Urinary bladder (tissue), 4 donors: ENCODE data around the gene COG4. TPM values are rescaled to one million over a fixed set of nuclear protein-coding genes. Genes with fewer than 3 reads are reported as not detected.
"Not testable (repeated sequence)": the region's sequence is repeated elsewhere in the genome, so short reads cannot be mapped to it uniquely, and the experiment has no call there.

Source experiments
- DNase-seq: peaks from one replicate; pipeline ENCODE4 v3.0.0-alpha.2; 2015; ENCODE audit errors: extremely low spot score
- H3K27ac ChIP-seq: one replicate; pipeline ENCODE4 v1.5.1; 2013; ENCODE audit warnings: low read depth, mild to moderate bottlenecking, moderate library complexity
- H3K36me3 ChIP-seq: one replicate; pipeline ENCODE4 v1.6.1; 2013; ENCODE audit warnings: mild to moderate bottlenecking, moderate library complexity; ENCODE audit not compliant: insufficient read depth
- H3K4me1 ChIP-seq: one replicate; pipeline ENCODE4 v1.6.1; 2013; ENCODE audit warnings: mild to moderate bottlenecking, moderate library complexity; ENCODE audit not compliant: insufficient read depth
- H3K4me3 ChIP-seq: one replicate; pipeline ENCODE4 v1.5.1; 2013; ENCODE audit warnings: low read depth, low read length
- WGBS: extraction: QIAGEN DNeasy Blood & Tissue Kit; methylation state at CpG from one replicate; pipeline ENCODE4 v1.1.7; 2013; 5-methylcytosine and 5-hydroxymethylcytosine counted together
- polyA plus RNA-seq: library from polyadenylated mRNA; stranded (reverse); fragments of 200-250 nt; gene quantifications from one replicate; pipeline ENCODE4 v1.2.3, GENCODE V29; 2013
- total RNA-seq: library from RNA; depleted of rRNA; stranded (reverse); fragments of >200 nt; gene quantifications from one replicate; pipeline ENCODE4 v1.2.3, GENCODE V29; 2014
- donor health status: healthy with polysubstance abuse.
- donor health status: healthy.

COG4 gene
- total and polyA plus RNA-seq, 2 donors = 34.6 to 47.8 TPM

DNA sequence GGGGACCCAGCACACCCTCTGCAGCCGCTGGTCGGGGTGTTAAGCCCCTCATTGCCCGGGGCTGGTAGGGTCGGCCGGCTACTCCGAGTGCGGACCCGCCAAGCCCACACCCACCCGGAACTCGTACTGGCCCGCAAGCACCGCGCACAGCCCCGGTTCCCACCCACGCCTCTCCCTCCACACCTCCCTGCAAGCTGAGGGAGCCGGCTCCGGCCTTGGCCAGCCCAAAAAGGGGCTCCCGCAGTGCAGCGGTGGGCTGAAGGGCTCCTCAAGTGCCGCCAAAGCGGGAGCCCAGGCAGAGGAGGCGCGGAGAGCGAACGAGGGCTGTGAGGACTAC, 72.4 kb downstream of the COG4 start:
- not testable (repeated sequence) for H3K4me3 ChIP-seq, H3K36me3 ChIP-seq, H3K4me1 ChIP-seq, DNase-seq, H3K27ac ChIP-seq
- 39% methylated on average over 25 of the region's 25 CpGs for WGBS

DNA sequence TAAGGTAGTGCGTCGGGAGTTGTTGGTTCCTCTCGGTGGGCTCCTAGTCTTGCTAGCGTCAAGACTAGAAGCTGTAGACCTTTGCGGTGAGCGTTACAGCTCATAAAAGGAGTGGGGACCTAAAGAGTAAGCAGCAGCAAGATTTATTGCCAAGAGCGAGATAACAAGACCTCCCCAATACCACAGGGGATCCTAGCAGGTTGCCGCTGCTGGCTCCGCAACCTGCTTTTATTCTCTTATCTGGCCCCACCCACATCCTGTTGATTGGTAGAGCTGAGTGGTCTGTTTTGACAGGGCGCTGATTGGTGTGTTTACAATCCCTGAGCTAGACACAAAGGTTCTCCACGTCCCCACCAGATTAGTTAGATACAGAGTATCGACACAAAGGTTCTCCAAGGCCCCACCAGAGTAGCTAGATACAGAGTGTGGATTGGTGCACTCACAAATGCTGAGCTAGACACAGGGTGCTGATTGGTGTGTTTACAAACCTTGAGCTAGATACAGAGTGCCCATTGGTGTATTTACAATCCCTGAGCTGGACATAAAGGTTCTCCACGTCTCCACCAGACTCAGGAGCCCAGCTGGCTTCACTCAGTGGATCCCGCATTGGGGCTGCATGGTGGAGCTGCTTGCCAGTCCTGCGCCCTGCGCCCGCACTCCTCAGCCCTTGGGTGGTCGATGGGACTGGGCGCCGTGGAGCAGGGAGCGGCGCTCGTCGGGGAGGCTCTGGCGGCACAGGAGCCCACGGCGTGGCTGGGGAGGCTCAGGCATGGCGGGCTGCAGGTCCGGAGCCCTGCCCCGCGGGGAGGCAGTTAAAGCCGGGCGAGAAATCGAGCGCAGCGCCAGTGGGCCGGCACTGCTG, 73.0 kb downstream of the COG4 start:
- H3K36me3 ChIP-seq, H3K27ac ChIP-seq, H3K4me1 ChIP-seq, DNase-seq, H3K4me3 ChIP-seq: not testable (repeated sequence)
- 60% methylated on average over 37 of the region's 37 CpGs for WGBS

DNA sequence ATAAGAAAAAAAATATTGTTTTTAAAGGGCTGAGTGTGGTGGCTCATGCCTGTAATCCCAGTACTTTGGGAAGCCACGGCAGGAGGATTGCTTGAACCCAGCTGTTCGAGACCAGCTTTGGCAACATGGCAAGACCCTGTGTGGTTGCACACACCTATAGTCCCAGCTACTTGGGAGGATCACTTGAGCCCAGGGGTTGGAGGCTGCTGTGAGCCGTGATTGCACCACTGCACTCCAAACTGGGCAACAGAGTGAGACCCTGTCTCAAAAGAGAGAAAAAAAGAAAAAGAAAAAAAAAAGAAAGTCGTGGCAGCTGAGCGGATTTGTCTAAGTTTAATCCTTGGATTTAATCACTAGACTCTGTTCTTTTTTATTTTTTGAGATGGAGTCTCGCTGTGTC, 75.3 kb downstream of the COG4 start:
- WGBS = 78% methylated on average over 6 of the region's 6 CpGs
- H3K36me3 ChIP-seq = no peaks in the 10 kb centered on the region

DNA sequence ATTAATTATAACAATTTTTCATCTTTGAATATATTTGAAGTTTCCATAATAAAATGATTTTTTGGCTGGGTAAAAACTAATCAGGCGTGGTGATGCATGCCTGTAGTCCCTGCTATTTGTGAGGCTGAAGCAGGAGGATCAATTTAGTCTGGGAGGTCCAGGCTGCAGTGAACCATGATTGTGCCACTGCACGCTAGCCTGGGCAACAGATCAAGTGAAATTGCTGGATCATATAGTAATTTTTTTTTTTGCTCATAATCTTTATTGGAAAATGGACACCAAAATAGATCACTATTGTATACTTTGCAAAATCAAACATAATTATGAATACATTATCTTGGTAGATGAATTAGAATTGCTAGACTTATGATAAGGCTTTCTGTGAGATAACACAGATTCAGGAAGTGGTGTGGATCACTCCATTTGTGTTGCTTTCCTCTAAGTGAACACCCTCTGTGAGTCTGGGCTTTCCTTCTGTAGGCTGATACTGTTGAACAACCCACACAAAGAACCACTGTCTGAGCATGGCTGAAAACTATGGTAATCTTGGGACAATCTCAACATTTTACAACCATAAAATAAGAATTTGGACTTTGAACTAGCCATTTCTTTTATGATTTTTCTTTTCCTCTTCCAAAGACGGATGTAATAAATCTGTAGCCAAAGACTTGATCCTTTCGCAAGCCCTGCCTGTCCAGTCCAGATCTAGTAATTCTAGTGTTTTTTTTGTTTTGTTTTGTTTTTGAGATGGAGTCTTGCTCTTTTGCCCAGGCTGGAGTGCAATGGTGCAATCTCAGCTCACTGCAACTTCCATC, 78.9 kb downstream of the COG4 start:
- no peaks in the 10 kb centered on the region for H3K4me1 ChIP-seq
- WGBS = 58% methylated on average over 4 of the region's 4 CpGs
- no peak overlapping the region for H3K27ac ChIP-seq
- DNase-seq = no peak
- no peaks in the 10 kb centered on the region for H3K36me3 ChIP-seq
- no peak overlapping the region for H3K4me3 ChIP-seq

More for the DNA sequence above, 75.3 kb downstream of the COG4 start:
- no peak for DNase-seq
- Histone ChIP-seq H3K4me3 (no peak overlapping the region), H3K27ac (no peak overlapping the region), H3K4me1 (no peaks in the 10 kb centered on the region)

DNA sequence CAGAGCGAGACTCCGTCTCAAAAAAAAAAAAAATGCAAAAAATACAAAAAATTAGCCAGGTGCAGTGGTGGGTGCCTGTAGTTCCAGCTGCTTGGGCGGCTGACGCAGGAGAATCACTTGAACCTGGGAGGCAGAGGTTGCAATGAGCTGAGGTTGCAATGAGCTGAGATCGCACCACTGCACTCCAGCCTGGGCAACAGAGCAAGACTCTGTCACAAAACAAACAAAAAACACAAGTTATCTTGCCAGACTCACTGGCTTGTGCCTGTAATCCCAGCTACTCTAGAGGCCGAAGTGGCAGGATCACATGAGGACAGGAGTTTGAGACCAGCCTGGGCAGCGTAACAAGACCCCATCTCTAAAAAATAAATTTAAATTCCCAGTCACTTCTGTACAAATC, 81.0 kb downstream of the COG4 start:
- no peak overlapping the region for H3K4me3 ChIP-seq
- H3K36me3 ChIP-seq = no peaks in the 10 kb centered on the region
- no peak for DNase-seq
- no peaks in the 10 kb centered on the region for H3K4me1 ChIP-seq
- WGBS = 92% methylated on average over 7 of the region's 7 CpGs
- no peak overlapping the region for H3K27ac ChIP-seq

DNA sequence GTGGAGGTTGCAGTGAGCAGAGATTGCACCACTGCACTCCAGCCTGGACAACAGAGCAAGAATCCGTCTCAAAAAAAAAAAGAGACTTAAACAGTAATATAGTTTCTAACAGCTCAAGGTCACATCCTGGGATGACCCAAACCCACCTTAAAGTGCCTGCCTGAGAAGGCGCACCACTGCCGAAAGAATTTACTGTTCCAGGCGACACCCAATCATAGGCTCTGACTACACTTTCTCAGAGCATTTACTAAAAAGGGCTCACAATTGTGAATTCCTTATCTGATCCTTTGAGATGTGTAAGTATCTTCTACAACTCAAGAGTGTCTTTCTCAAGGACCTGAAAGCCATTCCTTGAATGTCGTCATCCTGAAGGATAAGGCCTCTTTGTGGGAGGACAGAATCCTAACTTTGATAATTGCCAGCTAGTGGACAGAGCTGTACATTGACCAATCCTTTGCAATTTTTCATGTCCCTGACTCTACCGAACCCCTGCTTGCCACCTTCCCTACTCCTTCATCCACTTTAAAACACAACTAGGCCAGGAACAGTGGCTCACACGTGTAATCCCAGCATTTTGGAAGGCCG, 81.9 kb downstream of the COG4 start:
- Histone ChIP-seq H3K36me3 (no peaks in the 10 kb centered on the region), H3K27ac (no peak overlapping the region), H3K4me1 (no peaks in the 10 kb centered on the region), H3K4me3 (no peak overlapping the region)
- DNase-seq = no peak
- 90% methylated on average over 8 of the region's 8 CpGs for WGBS

DNA sequence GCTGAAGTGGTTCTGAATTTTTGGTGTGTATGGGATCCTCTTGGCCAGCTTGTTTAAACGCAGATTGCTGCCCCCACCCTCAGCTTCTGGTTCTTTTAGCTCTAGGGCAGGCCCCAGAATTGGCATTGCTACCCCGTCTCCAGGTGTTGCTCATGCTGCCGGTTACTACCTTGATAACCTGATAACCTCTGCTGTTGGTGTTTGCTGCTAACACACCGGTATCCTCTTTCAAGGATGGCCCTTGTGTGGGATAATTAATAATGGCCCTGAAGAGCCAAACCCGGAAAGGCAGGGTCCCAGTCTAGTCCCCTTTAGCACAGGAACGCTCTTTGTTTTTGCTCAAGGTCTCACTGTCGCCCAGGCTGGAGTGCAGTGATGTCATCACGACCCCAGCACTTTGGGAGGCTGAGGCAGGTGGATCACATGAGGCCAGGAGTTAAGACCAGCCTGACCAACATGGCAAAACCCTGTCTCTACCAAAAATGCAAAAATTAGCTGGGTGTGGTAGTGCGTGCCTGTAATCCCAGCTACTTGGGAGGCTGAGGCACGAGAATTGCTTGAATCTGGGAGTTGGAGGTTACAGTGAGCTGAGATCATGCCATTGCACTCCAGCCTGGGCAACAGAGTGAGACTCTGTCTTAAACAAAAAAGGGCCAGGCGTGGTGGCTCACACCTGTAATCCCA, 83.2 kb downstream of the COG4 start:
- DNase-seq = no peak
- Histone ChIP-seq H3K4me1 (no peaks in the 10 kb centered on the region), H3K36me3 (no peaks in the 10 kb centered on the region), H3K27ac (no peak overlapping the region), H3K4me3 (no peak overlapping the region)
- WGBS = 79% methylated on average over 11 of the region's 11 CpGs

DNA sequence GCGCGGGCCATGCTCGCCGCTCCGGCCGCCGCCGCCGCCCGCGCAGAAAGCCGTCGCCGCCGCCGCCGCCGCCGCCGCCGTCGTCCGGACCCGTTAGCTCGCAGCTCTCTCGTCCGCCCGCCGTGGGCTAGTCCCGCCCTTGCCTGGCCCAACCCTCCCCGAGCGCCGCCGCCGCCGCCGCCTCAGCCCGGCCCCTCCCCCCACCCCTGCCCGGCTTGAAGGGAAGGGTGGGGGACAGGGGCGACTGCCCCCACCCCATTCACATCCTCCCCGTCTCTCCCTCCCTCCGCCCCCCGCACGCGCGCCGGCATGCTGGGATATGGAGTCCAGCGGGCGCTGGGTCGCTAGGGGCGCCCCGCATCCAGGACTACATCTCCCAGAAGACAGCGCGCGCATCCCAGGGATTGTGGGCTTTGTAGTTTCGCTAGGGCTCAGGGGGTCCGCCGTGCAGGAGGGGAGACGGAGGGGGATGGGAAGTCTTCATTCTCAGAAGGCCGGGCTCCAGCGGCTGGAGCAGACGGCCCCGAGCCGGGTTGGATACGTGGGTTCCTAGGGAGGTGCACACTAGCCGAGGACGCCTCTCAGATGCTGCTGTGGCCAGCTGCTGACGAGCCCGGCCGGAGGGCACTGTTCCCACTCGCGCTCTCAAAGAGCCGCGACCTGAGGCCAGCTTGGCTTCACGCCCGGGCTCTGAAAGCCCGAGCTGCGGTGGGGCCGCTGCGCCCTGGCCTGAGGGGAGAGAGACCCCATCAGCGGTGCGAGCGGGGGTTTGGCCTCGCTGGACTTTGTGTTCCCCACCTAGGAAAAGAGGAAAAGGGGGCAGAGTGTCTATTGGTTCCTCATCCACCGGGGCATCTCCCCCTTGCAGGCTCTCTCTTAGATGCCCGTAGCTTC, 84.1 kb downstream of the COG4 start, which contains the start of gene ST3GAL2:
Gene ST3GAL2, minus strand, starts transcription at position 132 of the 894 bp plus-strand sequence. CDS start 40,570 bp downstream, outside the sequence.
- Histone ChIP-seq H3K4me1 (no peaks in the 10 kb centered on the region), H3K27ac (no peak within 1 kb of the TSS), H3K36me3 (no peaks in the 10 kb centered on the region), H3K4me3 (peak within 1 kb of the TSS; percentile 83)
- peak; percentile 91 for DNase-seq
- WGBS = 1% methylated on average over 75 of the region's 86 CpGs

DNA sequence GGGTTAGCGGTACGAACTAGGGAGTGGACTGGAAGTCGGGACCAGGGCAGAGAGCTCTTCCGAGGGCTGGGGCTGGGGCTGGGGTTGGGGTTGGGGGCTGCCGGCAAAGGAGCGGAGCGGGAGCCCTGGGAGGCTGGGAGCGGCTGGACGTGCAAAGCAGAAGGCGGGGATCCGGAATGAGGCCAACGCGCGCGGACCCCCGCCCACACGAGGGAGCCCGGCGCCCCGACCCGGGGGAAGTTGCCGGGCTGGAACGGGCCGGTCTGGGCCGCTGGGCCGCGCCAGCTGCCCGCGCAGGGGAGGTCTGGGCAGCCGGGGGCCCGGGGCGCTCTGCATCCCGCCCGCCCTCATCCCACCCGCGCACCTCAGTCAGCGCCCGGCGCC, 84.8 kb downstream of the COG4 start:
- Histone ChIP-seq H3K4me1 (no peaks in the 10 kb centered on the region), H3K36me3 (no peaks in the 10 kb centered on the region), H3K27ac (no peak overlapping the region), H3K4me3 (peak overlapping the region; percentile 83)
- DNase-seq = no peak
- WGBS = 0% methylated on average over 39 of the region's 39 CpGs

DNA sequence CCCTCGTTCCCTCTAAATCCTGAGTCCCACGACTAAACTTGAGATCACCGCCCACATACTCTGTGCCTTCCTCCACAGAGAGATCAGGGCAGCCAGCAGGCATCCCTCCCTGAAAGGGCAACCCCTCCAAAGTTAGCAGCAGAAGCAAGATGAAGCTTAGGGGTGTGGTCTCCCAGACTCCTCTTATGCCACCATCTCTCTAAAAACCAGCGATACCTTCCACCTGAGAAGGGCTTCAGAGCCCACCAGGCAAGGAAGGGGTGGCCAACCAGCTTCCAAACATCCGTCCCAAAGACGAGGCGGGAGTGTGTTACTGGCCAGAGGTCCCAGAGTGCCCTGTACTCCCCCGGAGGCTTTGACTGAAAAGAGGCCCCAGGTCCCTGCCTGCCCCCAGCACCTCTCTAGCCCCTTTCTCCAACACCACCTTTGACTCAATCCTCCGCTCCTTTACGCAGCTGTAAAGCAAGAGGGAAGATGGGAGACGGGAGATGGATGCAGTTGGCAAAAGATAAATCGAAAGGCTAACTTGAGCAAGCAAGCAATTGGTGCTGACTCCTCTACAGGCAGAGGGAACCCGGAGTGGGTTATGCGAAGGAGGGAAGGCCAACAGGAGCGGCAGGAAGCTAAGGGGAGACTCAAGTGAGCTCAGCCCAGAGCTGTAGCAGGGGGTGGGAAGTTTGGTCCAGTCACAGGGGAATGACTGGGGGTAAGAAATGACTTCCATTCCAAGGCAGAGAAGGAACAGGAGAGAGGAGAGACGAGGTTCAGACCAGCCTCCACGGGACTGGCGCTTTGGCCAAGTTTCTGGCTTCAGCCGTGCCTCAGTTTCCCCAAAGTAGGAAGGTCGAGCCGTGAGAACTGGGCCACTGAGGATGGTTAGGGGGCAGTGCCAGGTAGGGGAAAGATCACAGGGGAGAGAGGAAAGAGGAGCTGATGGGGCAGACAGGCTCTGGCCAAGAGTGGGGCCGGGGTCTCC, 85.5 kb downstream of the COG4 start:
- H3K27ac ChIP-seq = no peak overlapping the region
- no peaks in the 10 kb centered on the region for H3K4me1 ChIP-seq
- peak overlapping the region; percentile 83 for H3K4me3 ChIP-seq
- WGBS = 8% methylated on average over 22 of the region's 22 CpGs
- H3K36me3 ChIP-seq = no peaks in the 10 kb centered on the region
- DNase-seq = no peak

DNA sequence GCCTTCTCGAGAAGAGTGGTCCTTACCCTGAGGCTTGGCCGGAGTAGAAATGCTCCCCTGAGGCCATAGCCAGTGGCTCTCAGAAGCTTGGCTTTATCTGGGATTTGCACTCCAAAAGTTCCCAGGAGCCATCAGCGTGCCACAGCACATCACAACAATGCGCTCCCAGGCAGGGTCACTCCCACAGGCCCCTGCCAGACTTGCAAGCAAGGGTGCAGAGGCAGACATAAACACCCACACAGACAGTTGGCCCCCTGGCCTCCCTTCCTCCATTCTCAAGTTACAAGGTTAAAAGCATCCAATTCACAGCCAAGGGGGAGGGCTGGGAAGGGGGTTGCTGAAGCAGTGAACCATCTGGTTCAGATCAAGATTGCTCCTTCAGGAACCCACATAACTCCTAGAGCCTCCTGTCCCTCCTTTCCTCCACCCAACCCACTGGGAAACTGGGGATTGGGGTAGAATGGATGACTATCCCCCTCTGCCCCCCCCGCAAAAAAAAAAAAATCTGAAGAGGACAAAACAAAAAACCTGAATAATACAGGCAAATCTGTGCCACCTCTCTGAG, 86.3 kb downstream of the COG4 start:
- WGBS = 23% methylated on average over 5 of the region's 5 CpGs
- no peaks in the 10 kb centered on the region for H3K4me1 ChIP-seq
- no peaks in the 10 kb centered on the region for H3K36me3 ChIP-seq
- DNase-seq = peak; percentile 74
- no peak overlapping the region for H3K27ac ChIP-seq
- no peak overlapping the region for H3K4me3 ChIP-seq
